Cerebellar nuclear complex (tissue), 1 donor: ENCODE measurements around the gene SPATA24.
A peak's percentile ranks its signal among the peaks of the same experiment; 100 is the strongest.
"Not testable (repeated sequence)": the region's sequence is repeated elsewhere in the genome, so short reads cannot be mapped to it uniquely, and the experiment has no call there.

Experiments
- DNase-seq, 2 experiments: peaks; one replicate each; lab custom pipeline; 2025; lab: John Stamatoyannopoulos, UW

Gene SPATA24

GRCh38 chr5:139403787-139404483 lies at the start of gene SPATA24:
Gene SPATA24 (minus strand): TSS chr5:139404089. CDS start chr5:139404060, 29 bp downstream.
- DNase-seq, result peak; percentile 61 to 98

- DNase-seq, result no peak
These were observed 48.2 kb upstream of the SPATA24 start for GRCh38 chr5:139451878-139452660.

- DNase-seq, result no peak
These were observed 47.3 kb upstream of the SPATA24 start for GRCh38 chr5:139451176-139451575.

- DNase-seq, result no peak
These were observed 43.3 kb upstream of the SPATA24 start for GRCh38 chr5:139446956-139447779.

GRCh38 chr5:139445325-139446170 lies 41.7 kb upstream of the SPATA24 start:
- DNase-seq, result no peak

GRCh38 chr5:139443831-139444453 lies 40.1 kb upstream of the SPATA24 start:
- no peak for DNase-seq

- DNase-seq, result not testable (repeated sequence)
These were observed 36.5 kb upstream of the SPATA24 start for GRCh38 chr5:139440416-139440815.

- DNase-seq, result peak; percentile 74 to 76
These were observed 35.4 kb upstream of the SPATA24 start, which contains the start of gene DNAJC18 for GRCh38 chr5:139439013-139439903. Gene DNAJC18 (minus strand): TSS chr5:139439525. CDS start chr5:139439445, 80 bp downstream.

GRCh38 chr5:139438707-139439012 lies 34.8 kb upstream of the SPATA24 start:
- DNase-seq, result no peak

GRCh38 chr5:139435676-139436075 lies 31.8 kb upstream of the SPATA24 start:
- DNase-seq, result no peak

GRCh38 chr5:139431706-139432105 lies 27.8 kb upstream of the SPATA24 start:
- no peak for DNase-seq

GRCh38 chr5:139430015-139430414 lies 26.1 kb upstream of the SPATA24 start:
- DNase-seq, result no peak

GRCh38 chr5:139426203-139426885 lies 22.5 kb upstream of the SPATA24 start:
- no peak for DNase-seq

- DNase-seq, result no peak
These were observed 21.6 kb upstream of the SPATA24 start for GRCh38 chr5:139425497-139425896.

- peak in 1 of 2 experiments; percentile 10 for DNase-seq
These were observed 18.5 kb upstream of the SPATA24 start for GRCh38 chr5:139422307-139422893.

- DNase-seq, result no peak
These were observed 15.6 kb upstream of the SPATA24 start for GRCh38 chr5:139419226-139420192.

- DNase-seq, result no peak
These were observed 14.9 kb upstream of the SPATA24 start for GRCh38 chr5:139418793-139419192.

GRCh38 chr5:139417214-139417613 lies 13.3 kb upstream of the SPATA24 start:
- no peak for DNase-seq
